ENCODE data around the gene NGFR.

NGFR gene

GRCh38 chr17:49515196-49515770 lies 20.2 kb downstream of the NGFR start:
- DNase-seq (ENCODE audit: low read depth): no peak

GRCh38 chr17:49516180-49516579 lies 21.1 kb downstream of the NGFR start:
- DNase-seq (ENCODE audit: low read depth): no peak

GRCh38 chr17:49518346-49519078 lies 23.4 kb downstream of the NGFR start:
- no peak for DNase-seq (ENCODE audit: low read depth)

GRCh38 chr17:49519781-49520180 lies 24.7 kb downstream of the NGFR start:
- DNase-seq (ENCODE audit: low read depth): no peak

- no peak for DNase-seq (ENCODE audit: low read depth)
These were observed 25.4 kb downstream of the NGFR start for GRCh38 chr17:49520386-49521087.

GRCh38 chr17:49521088-49521450 lies 26.0 kb downstream of the NGFR start:
- DNase-seq (ENCODE audit: low read depth): no peak

GRCh38 chr17:49521471-49522356 lies 26.6 kb downstream of the NGFR start:
- no peak for DNase-seq (ENCODE audit: low read depth)

GRCh38 chr17:49522357-49522890 lies 27.3 kb downstream of the NGFR start:
- DNase-seq (ENCODE audit: low read depth): no peak

GRCh38 chr17:49523196-49523595 lies 28.1 kb downstream of the NGFR start:
- no peak for DNase-seq (ENCODE audit: low read depth)

- no peak for DNase-seq (ENCODE audit: low read depth)
These were observed 28.8 kb downstream of the NGFR start for GRCh38 chr17:49523706-49524472.

- DNase-seq (ENCODE audit: low read depth): no peak
These were observed 29.6 kb downstream of the NGFR start for GRCh38 chr17:49524473-49525359.

- no peak for DNase-seq (ENCODE audit: low read depth)
These were observed 31.0 kb downstream of the NGFR start for GRCh38 chr17:49525831-49526741.

GRCh38 chr17:49527927-49528651 lies 33.0 kb downstream of the NGFR start:
- no peak for DNase-seq (ENCODE audit: low read depth)

- no peak for DNase-seq (ENCODE audit: low read depth)
These were observed 33.9 kb downstream of the NGFR start for GRCh38 chr17:49528966-49529365.

- DNase-seq (ENCODE audit: low read depth): no peak
These were observed 35.0 kb downstream of the NGFR start for GRCh38 chr17:49530118-49530517.

- DNase-seq (ENCODE audit: low read depth): no peak
These were observed 48.8 kb downstream of the NGFR start for GRCh38 chr17:49543860-49544259.

- no peak for DNase-seq (ENCODE audit: low read depth)
These were observed 50.0 kb downstream of the NGFR start for GRCh38 chr17:49545007-49545660.

Measured in stimulated activated CD4-positive, alpha-beta T cell treated with anti-CD3 and anti-CD28 coated beads, Interleukin-2, amount 100 ng/mL, for 4 hours (primary cell).